ENCODE results near the gene NOL6.
A peak's percentile ranks its signal among the peaks of the same experiment; 100 is the strongest.
"Not testable (repeated sequence)": the region's sequence is repeated elsewhere in the genome, so short reads cannot be mapped to it uniquely, and the experiment has no call there.

Gene NOL6

GRCh38 chr9:33472881-33473615 is 676 bp downstream of the NOL6 start:
- DNase-seq (ENCODE audit: low read depth in 3 of 3), result no peak

GRCh38 chr9:33472171-33472880 is 1.4 kb downstream of the NOL6 start:
- no peak for DNase-seq (ENCODE audit: low read depth in 3 of 3)

GRCh38 chr9:33471361-33471760 is 2.4 kb downstream of the NOL6 start:
- DNase-seq (ENCODE audit: low read depth in 3 of 3), result no peak

- DNase-seq (ENCODE audit: low read depth in 3 of 3), result no peak
These were observed 3.8 kb downstream of the NOL6 start for GRCh38 chr9:33469891-33470290.

GRCh38 chr9:33468797-33469621 is 4.7 kb downstream of the NOL6 start:
- DNase-seq (ENCODE audit: low read depth in 3 of 3), result no peak

DNA sequence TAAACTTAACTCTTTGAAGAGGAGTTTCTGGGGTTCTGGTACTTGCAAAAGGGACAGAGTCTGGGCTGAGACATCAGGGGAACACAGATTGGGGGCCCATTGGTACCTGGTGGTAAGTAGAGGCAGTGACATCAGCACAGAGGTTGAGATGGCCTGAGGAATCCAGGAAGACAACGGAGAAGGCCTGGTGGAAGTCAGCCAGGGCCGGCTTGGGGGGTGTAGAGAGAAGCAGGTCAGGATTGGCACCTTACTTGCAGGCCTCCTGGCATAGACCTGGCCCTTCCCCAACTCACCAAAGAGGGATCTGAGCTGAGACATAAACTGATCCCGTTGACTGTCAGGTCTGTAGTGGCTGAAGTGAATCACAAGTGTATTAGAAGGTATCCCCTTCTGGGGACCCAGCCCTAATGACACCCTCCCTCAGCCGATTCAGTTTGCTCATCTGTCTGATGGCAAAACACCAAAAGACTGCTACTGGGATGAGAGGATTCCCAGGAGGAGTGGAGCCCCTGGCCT is 5.5 kb downstream of the NOL6 start:
- no peak for DNase-seq (ENCODE audit: low read depth in 3 of 3)

- no peak for DNase-seq (ENCODE audit: low read depth in 3 of 3)
These were observed 6.2 kb downstream of the NOL6 start for GRCh38 chr9:33467526-33467925.

GRCh38 chr9:33466565-33467495 is 6.9 kb downstream of the NOL6 start:
- peak; percentile 40 to 60 (median 46) for DNase-seq (ENCODE audit: low read depth in 3 of 3)

GRCh38 chr9:33465596-33466564 is 7.8 kb downstream of the NOL6 start:
- DNase-seq (ENCODE audit: low read depth in 3 of 3), result no peak

DNA sequence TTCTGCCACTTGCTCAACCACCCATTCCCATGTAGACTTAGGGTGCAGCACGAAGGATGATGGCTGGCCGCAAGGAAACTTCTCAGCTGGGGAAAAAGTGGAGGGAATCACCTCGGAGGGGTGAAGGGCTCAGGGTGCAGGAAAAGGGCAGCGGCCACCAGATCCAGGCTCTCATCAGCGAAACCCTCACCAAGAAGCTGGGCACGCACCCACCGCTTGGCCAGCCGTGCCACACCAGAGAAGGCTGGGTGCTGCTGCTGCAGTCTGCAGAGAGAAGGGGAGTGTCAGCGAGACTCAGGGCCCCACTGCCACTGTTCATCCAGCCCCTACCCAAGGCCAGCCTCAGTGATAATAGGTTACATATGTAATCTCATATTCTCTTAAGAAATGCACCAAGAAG is 8.6 kb downstream of the NOL6 start:
- no peak for DNase-seq (ENCODE audit: low read depth in 3 of 3)

DNA sequence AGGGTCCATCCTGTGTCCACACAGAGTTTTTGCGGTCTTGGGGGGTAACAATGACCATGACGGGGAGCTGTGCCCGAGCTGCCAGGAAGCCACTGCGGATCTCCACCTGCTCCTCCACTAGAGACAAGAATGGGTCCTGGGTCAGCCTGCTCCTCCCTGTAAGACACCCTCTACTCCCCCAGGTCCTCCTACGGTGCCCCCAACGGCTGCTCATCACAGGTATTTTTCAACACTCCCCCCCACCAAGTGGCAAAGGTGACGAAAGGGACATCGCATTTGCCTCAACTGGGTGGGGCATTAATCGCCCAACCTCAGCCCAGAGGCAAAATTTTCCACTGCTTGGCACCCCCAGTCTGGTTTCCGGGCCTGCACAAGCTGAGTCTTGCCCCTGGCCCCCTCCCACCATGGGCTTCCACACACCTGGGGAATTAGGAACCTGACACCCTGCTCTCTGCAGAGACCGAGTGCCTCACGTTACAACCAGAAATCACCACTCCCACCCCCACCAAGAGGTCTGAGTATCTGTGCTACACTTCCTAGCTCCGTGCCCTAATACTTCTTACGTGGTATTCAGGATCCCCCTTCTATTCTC is 9.6 kb downstream of the NOL6 start:
- no peak for DNase-seq (ENCODE audit: low read depth in 3 of 3)

DNA sequence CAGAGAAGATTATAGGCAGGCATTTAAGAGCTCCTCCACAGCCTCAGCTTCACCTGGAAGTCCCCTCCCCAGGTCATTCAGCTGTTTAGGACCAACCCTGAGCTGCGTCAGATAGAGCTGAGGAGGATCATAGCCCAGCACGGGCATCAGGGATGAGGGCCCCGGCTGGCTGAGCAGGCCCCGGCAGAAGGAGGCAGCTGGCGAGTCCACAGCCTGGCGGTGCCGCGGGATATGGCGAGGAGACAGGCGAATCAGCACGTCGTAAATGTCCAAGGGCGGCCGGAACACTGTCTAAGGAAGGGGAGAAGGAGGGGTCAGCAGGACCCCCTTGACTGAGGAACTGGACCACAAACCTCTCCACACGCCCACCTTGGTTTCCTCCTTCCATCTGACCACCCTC is 10.6 kb downstream of the NOL6 start:
- DNase-seq (ENCODE audit: low read depth in 3 of 3), result no peak

DNA sequence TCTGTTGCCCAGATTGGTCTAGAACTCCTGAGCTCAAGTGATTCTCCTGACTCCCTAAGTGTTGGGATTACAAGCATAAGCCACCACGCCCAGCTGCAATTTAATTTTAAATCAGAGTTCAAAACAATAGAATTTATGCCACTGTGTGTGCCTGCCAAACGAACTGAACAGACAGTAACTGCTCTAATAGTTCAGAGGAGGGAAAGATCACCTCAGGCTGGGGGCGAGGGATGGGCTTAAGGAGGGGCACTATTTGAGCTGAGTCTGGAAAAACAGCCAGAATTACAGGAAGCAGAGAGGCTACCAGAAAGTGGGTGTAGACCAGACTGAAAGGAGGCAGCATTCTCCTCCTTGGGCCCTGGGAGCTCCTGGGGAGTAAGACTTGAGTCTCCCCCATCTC is 12.2 kb downstream of the NOL6 start:
- DNase-seq (ENCODE audit: low read depth in 3 of 3), result no peak

DNA sequence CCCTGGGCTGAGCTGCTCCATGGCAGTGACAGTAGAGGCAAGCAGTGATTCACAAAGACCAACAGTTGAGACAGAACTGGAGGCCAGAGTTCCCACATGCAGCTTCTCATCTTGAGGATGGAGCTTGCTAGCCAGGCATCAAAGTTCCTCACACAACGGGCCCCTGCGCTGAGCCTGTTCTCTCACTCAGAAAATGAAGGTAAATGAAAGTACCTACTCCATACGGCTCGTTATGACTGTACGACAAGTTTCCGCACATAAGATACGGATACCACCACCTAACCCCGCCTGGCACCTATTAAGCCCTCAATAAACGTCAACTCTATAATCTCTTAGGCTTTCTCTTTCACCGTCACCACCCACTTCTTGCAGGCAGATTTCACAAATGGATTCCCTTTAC is 12.9 kb downstream of the NOL6 start:
- no peak for DNase-seq (ENCODE audit: low read depth in 3 of 3)

- no peak for DNase-seq (ENCODE audit: low read depth in 3 of 3)
These were observed 14.6 kb downstream of the NOL6 start for GRCh38 chr9:33459115-33459514.

GRCh38 chr9:33458444-33458843 is 15.3 kb downstream of the NOL6 start:
- DNase-seq (ENCODE audit: low read depth in 3 of 3), result peak in 2 of 3 experiments; percentile 58 to 66

- no peak for DNase-seq (ENCODE audit: low read depth in 3 of 3)
These were observed 17.8 kb downstream of the NOL6 start for GRCh38 chr9:33455945-33456344.

GRCh38 chr9:33455456-33455855 is 18.3 kb downstream of the NOL6 start:
- not testable (repeated sequence) for DNase-seq (ENCODE audit: low read depth in 3 of 3)

- DNase-seq (ENCODE audit: low read depth in 3 of 3), result not testable (repeated sequence)
These were observed 19.1 kb downstream of the NOL6 start for GRCh38 chr9:33454661-33455026.

All from stimulated activated CD4-positive, alpha-beta T cell treated with anti-CD3 and anti-CD28 coated beads, TNF-alpha, amount 100 ng/mL, for 4 hours (primary cell).